PC-3 (cell line): ENCODE measurements around the gene NFATC2IP. TPM values are rescaled to one million over a fixed set of nuclear protein-coding genes. Genes with fewer than 3 reads are reported as not detected.

ENCODE experiments used
- ATAC-seq: fragments of 200-7000 bp; cut with Tn5 transposase; 2 replicates; pipeline ENCODE4 v1.9.1; 2020; ENCODE audit warnings: mild to moderate bottlenecking, moderate library complexity
- BruUV-seq: library from RNA; stranded (reverse); fragments of 400-500 nt; replicated peaks from 2 replicates; lab custom pipeline; 2021; lab: Mats Ljungman, UMichigan
- CTCF ChIA-PET: fragments of 300-600 bp; sonication (Branson Sonifier 250); formaldehyde crosslinking; loops from one replicate; lab custom pipeline; 2022; ENCODE audit warnings: antibody characterized with exemption; lab: Charles Lee
- POLR2A ChIA-PET: fragments of 300-600 bp; sonication (Branson Sonifier 250); formaldehyde crosslinking; loops from one replicate; lab custom pipeline; 2022; ENCODE audit warnings: antibody characterized with exemption; ENCODE audit not compliant: unreplicated experiment; lab: Charles Lee
- DNase-seq: peaks from one replicate; pipeline ENCODE4 v3.0.0-alpha.2; 2015
- H2AFZ ChIP-seq: fragments of 300-600 bp; sonication (generic); 2 replicates; pipeline ENCODE4 v1.6.0; 2016; ENCODE audit warnings: antibody characterized with exemption, low read length
- H3F3A ChIP-seq: fragments of 300-600 bp; sonication (generic); one replicate; pipeline ENCODE4 v1.6.0; 2017; ENCODE audit warnings: antibody characterized with exemption, low read length, control low read depth, mild to moderate bottlenecking; ENCODE audit not compliant: unreplicated experiment
- H3K27ac ChIP-seq: fragments of 300-600 bp; sonication (generic); 2 replicates; pipeline ENCODE4 v1.5.1; 2016; ENCODE audit warnings: mild to moderate bottlenecking, low read length
- H3K27me3 ChIP-seq: fragments of 300-600 bp; sonication (generic); 2 replicates; pipeline ENCODE4 v1.6.1; 2016; ENCODE audit warnings: low read length, mixed read lengths
- H3K36me3 ChIP-seq: fragments of 300-600 bp; sonication (generic); 2 replicates; pipeline ENCODE4 v1.6.1; 2016; ENCODE audit warnings: low read depth, mixed run types, low read length, mixed read lengths
- H3K4me1 ChIP-seq: fragments of 300-600 bp; sonication (generic); 2 replicates; pipeline ENCODE4 v1.5.1; 2016; ENCODE audit warnings: low read length; ENCODE audit not compliant: insufficient read depth
- H3K4me2 ChIP-seq: fragments of 300-600 bp; sonication (generic); 2 replicates; pipeline ENCODE4 v1.6.0; 2016; ENCODE audit warnings: low read length
- H3K4me3 ChIP-seq: fragments of 300-600 bp; sonication (generic); 2 replicates; pipeline ENCODE4 v1.5.1; 2016; ENCODE audit warnings: mild to moderate bottlenecking, low read length, mixed read lengths
- H3K79me2 ChIP-seq: fragments of 300-600 bp; sonication (generic); 2 replicates; pipeline ENCODE4 v1.6.1; 2017; ENCODE audit warnings: low read length, mixed read lengths
- H3K9ac ChIP-seq: fragments of 300-600 bp; sonication (generic); 2 replicates; pipeline ENCODE4 v1.6.0; 2016; ENCODE audit warnings: mild to moderate bottlenecking, low read length
- H3K9me2 ChIP-seq: fragments of 300-600 bp; sonication (generic); replicated peaks from 2 replicates; pipeline ENCODE4 v1.6.1; 2016; ENCODE audit warnings: mixed run types, low read length, mixed read lengths
- H3K9me3 ChIP-seq: fragments of 300-600 bp; sonication (generic); 2 replicates; pipeline ENCODE4 v1.6.1; 2016; ENCODE audit warnings: low read length, mixed read lengths
- H4K20me1 ChIP-seq: fragments of 300-600 bp; sonication (generic); 2 replicates; pipeline ENCODE4 v1.6.1; 2016; ENCODE audit warnings: low read length, mixed read lengths
- CTCF ChIP-seq: fragments of 300-600 bp; sonication (generic); conservative IDR thresholded peaks from 2 replicates; pipeline ENCODE4 v1.5.1; 2017; ENCODE audit warnings: antibody characterized with exemption, low read depth, mild to moderate bottlenecking, low read length
- EZH2 ChIP-seq: fragments of 300-600 bp; sonication (generic); IDR thresholded peaks from one replicate; pipeline ENCODE4 v1.6.1; 2017; ENCODE audit warnings: antibody characterized with exemption, mild to moderate bottlenecking, low read length; ENCODE audit not compliant: unreplicated experiment
- EZH2phosphoT487 ChIP-seq: fragments of 300-600 bp; sonication (generic); IDR thresholded peaks from 2 replicates; pipeline ENCODE4 v1.6.1; 2018; ENCODE audit warnings: mild to moderate bottlenecking, antibody characterized with exemption, low read length, borderline replicate concordance
- intact Hi-C: fragments of 100-400 bp; cut with micrococcal nuclease; formaldehyde crosslinking; loops from 2 replicates; pipeline ENCODE4 v1.9.0; 2023
- total RNA-seq: library from RNA; depleted of rRNA; stranded (reverse); fragments of >200 nt; gene quantifications from 2 replicates; pipeline ENCODE4 v1.2.3, GENCODE V29; 2014

The NFATC2IP gene
- total RNA-seq, 1 experiment from 2014 or later: 33.3 TPM

- Histone ChIP-seq H3F3A (no peaks in the 10 kb centered on the region), H3K9ac (peak overlapping the region; percentile 51; the same call in 1 of the 2 replicates), H3K4me3 (no peak overlapping the region), H3K36me3 (no peaks in the 10 kb centered on the region; the same call in 1 of the 2 replicates), H3K27me3 (no peaks in the 10 kb centered on the region), H3K9me2 (no peaks in the 10 kb centered on the region), H3K4me2 (no peak overlapping the region), H3K27ac (peak overlapping the region; percentile 90), H3K4me1 (peaks cover 8% of the 10 kb centered on the region), H3K9me3 (no peaks in the 10 kb centered on the region), H3K79me2 (no peaks in the 10 kb centered on the region), H4K20me1 (no peaks in the 10 kb centered on the region), H2AFZ (no peak overlapping the region)
- CTCF ChIA-PET: no interaction called here
- peak; percentile 68 for ATAC-seq
- peak; percentile 78 for DNase-seq
- POLR2A ChIA-PET: no interaction called here
- intact Hi-C loops: no loop called here
- no TSS peak for BruUV-seq
- TF ChIP-seq EZH2 (no peak), EZH2phosphoT487 (no peak), CTCF (no peak)
Observed at GRCh38 chr16:28910086-28911031, 40.4 kb upstream of the NFATC2IP start.

GRCh38 chr16:28912558-28912957 lies 38.2 kb upstream of the NFATC2IP start:
- no peaks in the 10 kb centered on the region; the same call in 1 of the 2 replicates for H3K36me3 ChIP-seq
- no peak overlapping the region for H3K9ac ChIP-seq
- ATAC-seq: no peak
- H3K4me3 ChIP-seq: no peak overlapping the region
- BruUV-seq: no TSS peak
- CTCF ChIA-PET: no interaction called here
- no peak overlapping the region for H3K27ac ChIP-seq
- no peaks in the 10 kb centered on the region for H3K9me3 ChIP-seq
- H3K9me2 ChIP-seq: no peaks in the 10 kb centered on the region
- H3K79me2 ChIP-seq: no peaks in the 10 kb centered on the region
- peaks cover 8% of the 10 kb centered on the region for H3K4me1 ChIP-seq
- no peak for TF ChIP-seq EZH2phosphoT487
- no peak for TF ChIP-seq EZH2
- H2AFZ ChIP-seq: no peak overlapping the region
- no peak for DNase-seq
- no peaks in the 10 kb centered on the region for H3F3A ChIP-seq
- no peaks in the 10 kb centered on the region for H3K27me3 ChIP-seq
- no peak overlapping the region for H3K4me2 ChIP-seq
- H4K20me1 ChIP-seq: no peaks in the 10 kb centered on the region
- POLR2A ChIA-PET: no interaction called here
- intact Hi-C loops: no loop called here

GRCh38 chr16:28913946-28914724 lies 36.6 kb upstream of the NFATC2IP start:
- ChIA-PET POLR2A (no interaction called here), CTCF (no interaction called here)
- no peaks in the 10 kb centered on the region for H3F3A ChIP-seq
- peaks cover 8% of the 10 kb centered on the region for H3K4me1 ChIP-seq
- no peak overlapping the region for H3K27ac ChIP-seq
- no peaks in the 10 kb centered on the region for H3K27me3 ChIP-seq
- intact Hi-C loops: no loop called here
- H3K9ac ChIP-seq: no peak overlapping the region
- no peak overlapping the region for H3K4me2 ChIP-seq
- H3K4me3 ChIP-seq: no peak overlapping the region
- BruUV-seq: no TSS peak
- no peaks in the 10 kb centered on the region for H3K9me3 ChIP-seq
- ATAC-seq (no peak), DNase-seq (no peak)
- H3K36me3 ChIP-seq: no peaks in the 10 kb centered on the region; the same call in 1 of the 2 replicates
- no peaks in the 10 kb centered on the region for H4K20me1 ChIP-seq
- H3K79me2 ChIP-seq: no peaks in the 10 kb centered on the region
- H3K9me2 ChIP-seq: no peaks in the 10 kb centered on the region
- H2AFZ ChIP-seq: no peak overlapping the region
- no peak for TF ChIP-seq EZH2phosphoT487
- no peak for TF ChIP-seq CTCF
- no peak for TF ChIP-seq EZH2
